ENCODE data around the gene FNDC3A.

The FNDC3A gene

GRCh38 chr13:49251326-49251725 is 275.6 kb downstream of the FNDC3A start:
- no peak for DNase-seq (ENCODE audit: low read depth, low spot score)

GRCh38 chr13:49253310-49253709 is 277.6 kb downstream of the FNDC3A start:
- no peak for DNase-seq (ENCODE audit: low read depth, low spot score)

- DNase-seq (ENCODE audit: low read depth, low spot score) = no peak
These were observed 278.3 kb downstream of the FNDC3A start for GRCh38 chr13:49254007-49254406.

GRCh38 chr13:49256841-49257240 is 281.1 kb downstream of the FNDC3A start:
- DNase-seq (ENCODE audit: low read depth, low spot score) = no peak

- DNase-seq (ENCODE audit: low read depth, low spot score) = no peak
These were observed 282.5 kb downstream of the FNDC3A start for GRCh38 chr13:49258089-49258796.

All from activated CD4-positive, CD25-positive, alpha-beta regulatory T cell treated with anti-CD3 and anti-CD28 coated beads, Interleukin-2, amount 50 U/mL, for 16 hours (primary cell).